Stimulated activated CD4-positive, alpha-beta T cell treated with anti-CD3 and anti-CD28 coated beads, Interleukin-4, amount 100 ng/mL, for 24 hours (primary cell): ENCODE results near the gene C9orf78.

Experiments used
- DNase-seq: peaks from one replicate; pipeline ENCODE4 v3.0.0-alpha.2; 2020

C9orf78 gene

DNA sequence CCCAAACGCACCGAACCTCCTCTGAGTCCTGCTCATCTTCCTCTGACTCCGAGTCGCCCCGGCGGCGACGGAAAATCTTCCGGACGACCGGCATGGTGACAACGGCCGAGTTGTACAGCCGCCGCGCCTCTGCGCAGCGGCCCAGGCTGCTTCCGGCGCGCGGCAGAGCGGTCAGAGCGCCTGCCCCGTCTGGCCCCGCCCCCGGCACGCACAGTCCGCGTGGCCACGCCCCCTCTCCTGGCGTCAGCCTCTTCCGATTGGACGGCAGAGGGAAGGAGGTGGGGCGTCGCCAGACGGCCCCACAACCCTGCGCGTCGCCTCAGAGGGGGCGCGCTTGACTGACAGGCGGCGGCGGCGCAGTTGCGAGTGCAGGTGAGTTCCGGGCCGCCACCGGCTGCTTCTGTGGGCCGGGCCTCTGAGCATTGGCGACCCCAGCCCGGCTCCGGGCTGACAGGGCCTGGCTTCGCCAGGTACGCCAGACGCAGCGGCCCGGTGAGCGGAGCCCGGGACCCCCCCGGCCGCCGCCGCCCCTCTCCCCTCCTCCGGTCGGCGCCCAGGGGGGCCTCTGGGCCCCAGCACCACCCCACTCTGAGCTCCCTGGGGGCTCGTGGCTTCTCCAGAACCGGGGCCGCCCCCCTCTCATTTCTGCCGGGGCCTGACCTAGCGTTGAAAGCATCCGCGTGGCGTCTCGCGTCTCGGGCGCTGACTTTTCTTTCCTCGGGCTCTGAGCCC, at the start of gene C9orf78, which contains the start of gene USP20:
C9orf78 (minus strand) TSS at position 148 of the 732 bp plus-strand sequence; CDS start at position 94, 54 bp downstream.
USP20 (plus strand) TSS at position 331 of the 732 bp plus-strand sequence. CDS start 17,098 bp downstream, outside the sequence.
- peak; percentile 96 for DNase-seq

- DNase-seq = peak; percentile 96
These were observed 49.3 kb upstream of the C9orf78 start for GRCh38 chr9:129884220-129885017.

- DNase-seq = no peak
These were observed 46.7 kb upstream of the C9orf78 start for GRCh38 chr9:129881547-129882324.

DNA sequence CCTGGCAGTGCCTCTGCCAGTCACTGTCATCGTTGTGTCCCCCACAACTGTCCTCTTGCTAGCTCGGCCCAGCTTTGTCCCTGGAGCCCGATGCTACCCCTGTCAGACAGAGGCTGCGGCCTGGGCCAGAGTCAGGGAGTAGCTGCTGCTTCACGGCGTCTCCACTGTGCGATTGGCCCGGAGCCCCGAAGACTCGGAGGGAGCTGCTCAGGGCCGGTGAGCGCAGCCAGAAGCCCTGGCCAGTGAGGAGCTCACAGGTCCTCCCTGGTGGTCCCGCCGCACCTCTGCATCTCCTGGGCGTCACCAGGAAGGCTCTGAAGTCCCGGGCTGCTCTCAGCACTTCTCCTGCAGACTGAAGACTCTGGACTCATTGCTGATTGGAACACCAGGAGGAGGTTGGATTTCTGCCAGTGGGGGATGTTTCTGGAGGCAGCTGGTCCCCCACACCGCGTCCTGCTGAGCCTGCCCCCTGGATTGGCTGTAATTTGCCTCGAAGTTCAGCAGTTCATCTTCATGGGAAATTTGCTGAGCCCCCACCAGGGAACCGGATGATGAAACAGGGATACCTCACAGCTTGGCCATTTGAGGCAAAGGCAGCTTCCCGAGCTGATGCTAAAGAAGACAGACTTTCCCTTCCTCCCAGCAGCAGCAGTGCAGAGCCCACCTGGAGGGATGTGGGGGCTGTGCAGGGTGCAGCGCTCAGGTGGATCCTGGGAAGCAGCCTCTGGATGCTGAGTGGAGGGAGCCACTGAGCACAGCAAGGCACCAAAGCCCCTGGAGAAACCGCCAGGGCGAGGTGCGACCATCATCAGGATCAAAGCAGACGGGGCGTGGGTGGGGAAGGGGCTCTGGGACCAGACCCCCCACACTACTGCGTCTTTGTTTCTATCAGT, 45.8 kb upstream of the C9orf78 start:
- no peak for DNase-seq

- no peak for DNase-seq
These were observed 45.0 kb upstream of the C9orf78 start for GRCh38 chr9:129879991-129880653.

- no peak for DNase-seq
These were observed 44.1 kb upstream of the C9orf78 start for GRCh38 chr9:129879103-129879699.

GRCh38 chr9:129878291-129878690, 43.2 kb upstream of the C9orf78 start:
- DNase-seq = no peak

DNA sequence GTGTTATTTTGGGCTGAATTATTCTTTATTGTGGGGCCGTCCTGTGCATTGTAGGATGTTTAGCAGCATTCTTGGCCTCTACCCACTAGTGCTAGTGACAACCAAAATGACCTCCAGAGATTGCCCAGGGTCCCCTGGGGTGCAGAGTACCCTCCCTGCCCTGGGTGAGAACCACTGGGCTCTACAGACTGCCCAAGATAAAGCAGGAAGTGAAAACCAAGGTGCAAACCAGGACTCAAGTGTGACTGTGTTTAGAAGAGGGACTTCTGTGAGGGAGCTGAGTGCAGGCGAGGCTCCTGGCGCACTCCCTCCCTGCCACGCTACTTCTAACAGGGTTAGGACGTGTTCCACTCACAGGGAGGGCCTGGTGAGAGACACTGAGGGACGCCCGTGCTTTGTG, 41.7 kb upstream of the C9orf78 start:
- DNase-seq = no peak

GRCh38 chr9:129875687-129876395, 40.8 kb upstream of the C9orf78 start:
- no peak for DNase-seq

DNA sequence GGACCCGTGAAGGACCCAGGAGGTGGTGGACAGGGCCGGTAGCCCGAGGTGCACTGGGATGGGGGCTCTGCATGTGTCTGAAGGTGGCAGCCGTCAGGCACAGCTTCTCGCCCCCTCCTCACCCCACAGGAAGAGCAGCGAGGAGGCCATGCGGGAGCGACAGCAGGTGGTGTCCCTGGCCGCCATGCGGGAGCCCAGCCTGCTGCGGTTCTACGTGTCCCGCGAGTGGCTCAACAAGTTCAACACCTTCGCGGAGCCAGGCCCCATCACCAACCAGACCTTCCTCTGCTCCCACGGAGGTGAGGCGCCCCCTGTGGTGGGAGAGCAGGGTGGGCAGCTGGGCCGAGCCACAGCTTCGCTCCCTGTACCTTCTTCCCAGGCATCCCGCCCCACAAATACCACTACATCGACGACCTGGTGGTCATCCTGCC, 40.1 kb upstream of the C9orf78 start:
- DNase-seq = no peak

- DNase-seq = no peak
These were observed 39.4 kb upstream of the C9orf78 start for GRCh38 chr9:129874261-129875101.

DNA sequence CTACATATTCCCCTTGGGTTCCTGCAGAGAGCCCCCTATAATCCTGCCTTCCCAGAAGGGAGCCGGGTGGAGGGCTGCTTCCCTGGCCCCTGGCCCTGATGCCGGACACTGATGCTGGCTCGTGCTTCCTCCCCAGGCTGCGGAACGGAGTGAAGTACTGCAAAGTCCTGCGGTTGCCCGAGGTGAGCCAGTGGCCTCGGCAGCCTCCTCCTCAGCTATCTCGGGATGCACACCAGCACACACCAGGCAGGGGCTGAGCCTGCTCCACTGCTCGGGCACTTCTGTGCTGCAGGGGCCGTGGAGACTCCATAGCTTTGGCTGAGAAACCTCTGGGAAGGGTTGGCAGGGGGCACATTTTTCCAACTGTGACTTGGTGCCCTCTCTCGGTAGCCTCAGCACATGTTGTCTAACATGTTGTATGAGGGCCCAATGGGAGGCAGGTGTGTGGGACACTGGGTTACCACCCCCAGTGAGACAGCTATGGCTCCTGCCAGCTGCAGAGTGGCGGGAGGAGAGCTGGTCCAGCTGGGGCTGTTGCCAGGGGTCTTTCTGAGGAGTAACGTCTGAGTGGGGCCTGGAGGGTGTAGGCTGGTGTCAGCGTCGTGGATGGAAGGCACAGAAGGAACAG, 38.6 kb upstream of the C9orf78 start:
- no peak for DNase-seq

DNA sequence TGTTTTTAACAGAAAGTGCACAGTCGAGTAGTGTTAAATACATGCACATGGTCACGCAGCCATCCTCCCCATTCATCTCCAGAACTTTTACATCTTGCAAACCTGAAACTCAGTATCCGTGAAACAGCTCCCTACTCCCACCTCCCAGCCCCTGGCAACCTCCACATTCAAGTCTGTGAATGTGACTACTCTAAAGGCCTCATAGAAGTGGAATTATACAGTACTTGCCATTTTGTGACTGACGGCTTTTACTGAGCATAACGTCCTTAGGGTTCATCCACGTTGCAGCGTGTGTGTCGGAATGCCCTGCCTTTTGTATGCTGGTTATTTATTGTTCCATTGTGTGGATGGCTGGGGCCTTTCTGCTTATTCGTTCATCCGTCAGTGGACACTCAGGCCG, 36.0 kb upstream of the C9orf78 start:
- no peak for DNase-seq

- DNase-seq = no peak
These were observed 34.8 kb upstream of the C9orf78 start for GRCh38 chr9:129869585-129870501.

DNA sequence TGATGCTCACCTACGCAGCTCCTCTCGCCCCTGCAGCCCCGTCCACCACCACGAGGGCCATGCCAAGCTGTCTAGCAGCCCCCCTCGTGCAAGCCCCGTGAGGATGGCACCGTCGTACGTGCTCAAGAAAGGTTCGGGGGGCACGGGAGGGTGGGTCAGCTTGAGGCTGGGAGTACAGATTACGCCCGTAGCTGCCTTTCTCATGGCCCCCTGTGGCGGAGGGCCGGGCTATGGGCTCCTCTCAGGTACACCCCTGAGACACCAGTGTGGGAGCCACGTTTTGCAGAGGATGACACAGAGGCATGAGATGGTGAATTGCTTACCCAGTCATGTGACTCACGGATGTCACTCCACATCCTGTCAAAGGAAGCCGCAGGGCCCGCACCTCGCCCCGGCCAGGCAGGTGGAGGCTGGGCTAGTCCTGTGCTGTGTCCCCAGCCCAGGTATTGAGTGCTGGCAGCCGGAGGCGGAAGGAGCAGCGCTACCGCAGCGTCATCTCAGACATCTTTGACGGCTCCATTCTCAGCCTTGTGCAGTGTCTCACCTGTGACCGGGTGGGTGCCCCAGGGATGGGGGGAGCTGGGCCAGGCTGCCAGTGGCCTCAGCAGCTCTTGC, 33.9 kb upstream of the C9orf78 start:
- DNase-seq = peak; percentile 87

GRCh38 chr9:129868023-129868871, 33.2 kb upstream of the C9orf78 start:
- no peak for DNase-seq
